Iris pigment epithelial cell (primary cell): ENCODE results near the gene COX18.

Experiments used
- DNase-seq: peaks from one replicate; pipeline ENCODE4 v3.0.0-alpha.2; 2011; ENCODE audit warnings: low read depth

The COX18 gene

DNA sequence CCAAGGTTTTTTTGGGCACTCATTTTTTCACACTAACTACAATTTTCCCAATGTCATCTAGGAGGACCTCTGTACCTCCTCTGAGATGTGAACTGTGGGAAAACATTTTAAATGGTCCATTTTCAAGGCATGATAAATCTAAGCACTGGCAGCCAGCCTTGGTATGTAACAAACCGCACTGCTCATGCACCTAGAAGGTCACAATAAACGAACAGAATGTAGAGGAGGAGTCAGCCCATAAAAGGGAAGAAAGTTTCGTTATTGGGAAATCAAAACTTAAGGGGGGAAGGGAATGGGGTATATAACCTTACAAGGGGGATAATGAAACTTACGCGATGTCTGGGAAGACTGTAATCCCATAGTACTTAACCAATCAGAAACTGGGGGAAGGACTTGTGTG, 16.4 kb downstream of the COX18 start:
- peak; percentile 79 for DNase-seq

DNA sequence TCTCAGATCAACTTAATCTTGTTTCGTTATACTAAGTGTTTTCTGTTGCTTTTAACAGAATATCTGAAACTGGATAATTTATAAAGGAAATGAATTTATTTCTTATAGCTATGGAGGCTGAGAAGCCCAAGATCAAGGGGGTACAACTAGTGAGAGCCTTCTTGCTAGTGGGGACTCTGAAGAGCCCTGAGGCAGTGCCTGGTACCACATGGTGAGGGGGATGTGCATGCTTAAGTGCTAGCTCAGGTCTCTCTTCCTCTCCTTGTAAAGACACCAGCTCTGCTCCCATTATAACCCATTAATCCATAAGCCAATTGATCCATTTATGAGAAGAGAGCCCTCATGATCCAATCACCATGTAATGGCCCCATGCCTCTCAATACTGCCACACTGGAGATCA, 17.9 kb downstream of the COX18 start:
- DNase-seq, result no peak

DNA sequence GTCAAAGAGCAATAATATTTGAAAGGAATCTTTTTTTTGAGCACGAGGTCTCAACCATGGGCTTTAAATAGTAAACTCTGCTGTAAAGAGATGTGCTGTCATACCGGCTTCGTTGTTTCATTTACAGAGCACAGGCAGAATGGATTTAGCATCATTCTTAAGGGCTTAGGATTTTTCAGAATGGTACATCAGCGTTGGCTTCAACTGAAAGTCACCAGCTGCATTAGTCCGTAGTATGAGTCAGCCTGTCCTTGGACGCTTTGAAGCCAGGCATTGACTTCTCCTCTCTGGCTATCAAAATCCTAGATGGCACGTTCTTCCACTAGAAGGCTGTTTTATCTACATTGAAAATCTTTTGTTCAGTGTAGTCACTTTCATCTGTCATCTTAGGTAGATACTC, 23.6 kb downstream of the COX18 start:
- DNase-seq, result peak; percentile 69

DNA sequence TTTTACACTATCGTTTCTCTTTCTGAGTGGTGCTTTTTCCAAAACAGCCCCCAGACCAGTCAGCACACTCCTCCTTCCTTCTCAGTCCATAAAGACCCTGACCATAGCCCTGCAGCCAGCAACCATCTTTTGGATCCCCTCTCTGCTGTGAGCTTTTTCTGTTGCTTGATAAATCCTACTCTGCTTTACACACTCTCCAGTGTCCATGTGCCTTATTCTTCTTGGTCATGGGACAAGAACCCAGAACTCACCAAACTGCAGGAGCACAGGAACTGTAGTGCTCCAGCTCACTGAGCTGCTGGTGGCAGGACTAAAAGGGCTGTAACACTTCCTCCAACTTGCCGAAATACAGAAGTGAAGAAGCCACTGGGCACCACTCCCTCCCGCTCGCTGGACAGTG, 32.5 kb downstream of the COX18 start:
- no peak for DNase-seq

DNA sequence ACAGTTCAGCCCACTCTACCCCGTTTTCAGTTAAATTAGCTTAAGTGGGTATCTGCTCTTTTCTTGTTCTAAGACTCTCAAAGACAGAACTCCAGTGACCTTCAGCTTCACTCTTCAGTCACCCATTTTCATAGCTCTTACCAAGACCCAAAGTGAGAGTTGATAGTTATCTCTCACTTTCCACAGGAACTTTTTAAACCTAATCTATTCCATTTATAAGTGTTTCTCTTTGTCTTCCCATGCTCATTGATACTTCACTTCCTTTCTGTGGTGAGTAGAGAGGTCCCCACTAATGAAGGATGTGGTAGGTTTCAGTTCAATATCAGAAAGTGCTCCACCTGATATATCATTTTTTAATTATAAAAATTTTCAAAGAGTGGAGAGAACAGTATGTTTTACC, 33.4 kb downstream of the COX18 start:
- DNase-seq, result no peak

DNA sequence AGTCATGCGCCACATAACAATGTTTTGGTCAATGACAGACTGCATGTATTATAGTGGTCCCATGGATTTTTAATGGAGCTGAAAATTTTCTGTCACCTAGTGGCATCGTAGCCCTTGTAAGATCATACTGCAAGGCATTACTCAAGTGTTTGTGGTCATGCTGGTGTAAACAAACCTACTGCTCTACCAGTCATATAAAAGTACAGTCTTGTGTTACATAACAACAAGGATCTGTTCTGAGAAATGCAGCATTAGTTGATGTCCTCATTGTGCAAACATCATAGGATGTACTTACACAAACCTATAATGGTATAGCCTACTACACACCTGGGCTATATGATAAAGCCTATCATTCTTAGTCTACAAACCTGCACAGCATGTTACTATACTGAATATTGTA, 34.6 kb downstream of the COX18 start:
- DNase-seq, result peak; percentile 73

DNA sequence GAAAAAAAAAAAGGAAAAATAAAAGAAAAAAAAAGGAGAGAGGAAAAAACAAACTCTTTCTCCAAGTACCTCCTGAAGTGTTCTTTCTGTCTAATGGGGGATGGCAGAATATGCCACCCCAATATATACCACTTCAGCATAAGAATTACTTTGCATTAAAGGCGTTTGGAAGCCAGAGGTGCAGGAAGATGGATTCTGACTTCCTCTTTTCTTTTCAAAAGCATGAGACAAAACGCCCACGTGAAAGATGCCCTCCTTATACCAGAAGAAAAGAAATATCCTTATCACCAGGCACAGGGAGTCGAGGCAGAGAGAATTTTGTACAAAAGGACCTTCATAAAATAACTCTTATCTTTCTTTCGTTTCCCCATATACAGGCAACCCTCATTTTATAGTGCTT, 40.9 kb downstream of the COX18 start:
- no peak for DNase-seq

DNA sequence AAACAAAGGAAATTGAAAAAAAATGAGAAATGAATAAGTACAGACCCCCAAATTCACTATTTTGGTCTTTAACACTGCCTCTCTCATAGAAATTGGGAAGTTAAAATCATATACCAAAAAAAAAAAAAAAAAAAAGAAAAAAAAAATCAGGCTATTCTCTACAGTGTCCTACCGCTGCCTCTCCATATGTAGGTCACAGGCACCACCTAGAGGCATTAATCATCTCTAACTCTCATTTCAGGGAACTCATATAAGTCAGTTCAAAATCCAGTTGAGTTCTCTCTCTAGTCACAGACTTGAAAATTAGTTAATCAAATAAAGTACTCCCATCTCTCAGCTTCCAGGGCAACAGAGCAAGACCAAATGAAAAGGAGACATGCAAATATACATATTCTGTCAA, 47.9 kb downstream of the COX18 start:
- peak; percentile 71 for DNase-seq

DNA sequence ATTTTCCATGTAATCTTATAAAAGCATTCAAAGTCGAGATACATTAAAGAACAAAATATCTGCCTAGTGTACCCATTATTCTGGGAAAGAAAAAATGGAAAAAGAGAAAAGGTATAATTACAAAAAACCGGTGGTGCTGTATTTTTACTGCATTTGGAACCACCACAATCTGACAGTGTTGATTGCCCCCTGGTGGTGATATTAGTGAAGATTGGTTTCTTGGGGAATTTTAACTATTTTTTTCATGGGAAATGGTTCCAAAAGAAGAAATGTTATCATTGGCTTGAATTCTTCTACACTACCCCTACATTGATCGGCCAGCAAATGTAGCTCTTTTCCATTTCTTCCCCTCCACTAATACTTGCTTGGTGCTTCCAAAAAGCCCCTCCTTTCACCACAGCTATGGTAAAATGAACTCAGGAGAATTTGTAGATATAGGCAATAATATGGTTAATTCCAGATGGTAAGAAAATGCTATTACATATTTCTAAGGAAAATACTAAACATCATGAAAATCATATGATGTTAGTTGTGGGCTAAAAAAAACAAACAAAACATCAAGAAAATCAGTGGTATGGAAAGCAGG, 50.0 kb downstream of the COX18 start:
- DNase-seq, result peak; percentile 36

DNA sequence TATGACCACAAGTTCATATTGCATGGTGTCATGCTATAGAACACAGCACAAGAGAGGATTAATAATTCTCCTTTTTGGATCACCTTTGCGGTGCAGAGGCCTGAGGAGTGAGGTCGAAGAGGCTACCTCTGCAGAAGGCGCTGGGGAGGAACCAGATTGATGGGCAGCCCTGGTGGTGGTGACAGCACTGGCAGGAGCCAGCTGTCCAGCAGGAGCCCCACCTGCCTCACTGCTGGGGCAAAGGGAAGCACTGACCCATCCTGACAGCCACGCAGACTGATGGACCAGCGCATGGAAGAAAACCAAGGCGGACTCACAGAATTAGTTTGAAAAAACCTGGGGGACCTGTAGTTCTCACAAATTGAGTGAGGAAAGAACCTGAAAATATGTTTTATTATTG, 50.9 kb downstream of the COX18 start:
- DNase-seq, result no peak

DNA sequence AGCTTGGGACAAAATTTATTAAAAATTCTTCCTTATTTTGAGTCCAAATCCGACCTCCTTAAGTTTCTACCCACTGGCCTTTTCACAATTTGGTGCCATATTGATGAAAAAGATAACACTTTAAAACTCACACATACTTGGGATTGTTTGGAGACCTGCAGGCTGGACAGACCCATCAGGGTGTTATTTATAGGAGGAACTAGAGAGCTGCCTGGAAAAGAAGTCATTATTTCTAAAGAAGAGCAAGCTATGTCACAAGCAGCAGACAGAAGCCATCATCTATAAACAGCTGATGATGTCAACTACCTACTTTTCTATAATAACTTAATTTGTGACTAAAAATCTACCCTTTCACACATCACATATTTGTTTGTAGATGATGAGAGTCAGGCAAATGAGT, 56.2 kb downstream of the COX18 start:
- no peak for DNase-seq

DNA sequence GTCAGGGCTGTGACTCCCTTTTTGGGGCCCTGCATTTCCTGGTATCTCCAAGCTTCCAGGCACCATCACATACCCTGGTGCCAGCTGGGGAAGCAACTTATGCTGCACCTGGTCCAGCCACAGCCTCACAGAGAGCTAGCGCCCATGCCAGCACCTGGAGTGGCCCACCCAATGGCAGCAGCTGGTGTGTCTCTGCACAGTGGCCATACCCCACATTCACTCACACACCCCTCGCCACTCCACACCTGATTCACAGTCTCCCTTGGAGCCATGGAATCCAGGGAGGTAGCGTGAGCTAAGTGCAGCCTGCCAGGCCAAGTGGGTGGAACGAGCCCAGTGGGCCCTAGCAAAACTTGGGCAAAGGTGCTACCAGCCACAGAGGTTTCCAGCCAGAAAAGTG, 56.8 kb downstream of the COX18 start:
- no peak for DNase-seq

DNA sequence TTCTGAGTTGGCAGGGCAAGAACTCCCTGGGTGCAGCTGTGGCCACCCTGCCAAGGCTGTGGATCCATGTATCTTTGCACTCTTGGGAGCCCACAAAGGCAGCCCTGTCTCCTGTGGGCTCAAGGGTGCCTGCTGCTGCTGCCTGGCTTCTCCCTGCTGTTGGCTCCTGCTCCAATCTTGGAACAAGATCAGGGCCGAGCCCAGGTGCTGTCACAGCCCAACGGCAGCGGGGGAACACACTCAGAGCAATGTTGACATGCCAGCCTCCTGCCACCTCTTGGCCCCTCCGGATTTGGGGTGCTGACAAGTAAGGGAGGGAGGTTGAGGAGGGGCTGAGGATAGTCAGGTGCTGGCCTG, 57.9 kb downstream of the COX18 start:
- DNase-seq, result no peak

DNA sequence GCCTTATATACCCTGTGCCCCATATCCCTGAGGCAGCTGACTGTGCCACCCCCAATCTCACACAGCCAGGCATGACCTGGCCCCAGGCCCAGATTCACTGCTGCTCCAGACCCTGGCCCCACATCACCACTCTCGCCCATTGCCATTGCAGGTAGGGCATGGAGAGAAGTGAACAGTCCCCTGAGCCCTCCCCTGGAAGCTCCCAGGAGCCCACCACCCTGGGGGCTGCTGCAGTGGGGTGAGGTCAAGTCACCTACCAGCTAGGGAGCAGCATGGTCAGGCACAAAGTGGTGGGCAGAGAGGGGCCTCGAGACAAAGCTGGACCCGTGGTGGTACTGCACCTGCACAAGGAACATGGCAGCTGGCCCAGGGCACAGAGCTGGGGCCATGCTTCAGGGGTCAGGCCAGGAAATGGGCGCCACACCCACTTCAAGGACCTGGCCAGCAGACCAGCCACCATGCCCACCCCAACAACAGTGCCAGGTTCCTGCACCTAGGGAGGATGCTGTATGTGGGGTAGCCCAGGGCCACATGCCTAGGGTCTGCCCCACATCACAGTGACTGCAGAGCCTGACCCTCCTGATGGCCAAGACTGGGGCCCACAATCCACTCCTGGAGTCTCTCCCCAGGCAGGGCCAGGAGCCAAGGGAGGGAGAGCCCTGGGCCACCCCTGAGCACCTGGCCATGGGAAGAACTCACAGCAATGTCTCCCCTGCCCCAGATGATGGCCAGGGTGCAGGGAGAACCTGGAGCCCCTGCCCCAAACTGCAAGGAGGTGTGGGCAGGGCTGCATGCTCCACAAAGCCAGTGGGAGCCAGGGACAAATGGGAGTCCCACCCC, 58.5 kb downstream of the COX18 start:
- no peak for DNase-seq

DNA sequence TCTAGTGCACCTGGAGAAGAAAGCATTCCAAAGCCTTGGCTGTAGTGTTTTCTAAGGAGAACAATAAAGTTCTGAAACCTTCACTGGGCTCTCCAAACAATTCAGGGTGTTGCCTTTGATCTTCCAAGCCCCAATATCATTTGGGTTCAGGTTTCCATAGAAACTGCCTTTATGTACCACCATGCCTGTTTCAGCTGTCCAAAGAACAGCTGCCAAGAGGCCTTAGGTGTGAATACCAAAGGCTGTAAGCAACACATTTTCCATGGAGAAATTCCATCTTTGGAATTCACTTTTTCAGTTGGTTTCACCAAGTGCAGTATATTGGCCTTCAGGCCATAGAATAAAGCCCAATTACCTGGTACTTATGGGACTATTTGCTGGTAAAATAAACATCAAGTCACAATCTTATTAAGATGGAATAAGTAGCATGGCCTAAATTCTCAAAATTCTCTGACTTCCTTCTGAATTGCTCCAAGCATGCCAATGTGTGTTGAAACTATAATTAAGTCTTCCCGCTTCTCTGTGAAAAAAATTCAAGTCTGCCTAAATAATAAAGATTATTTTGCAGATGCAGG, 61.9 kb downstream of the COX18 start:
- peak; percentile 1 for DNase-seq

DNA sequence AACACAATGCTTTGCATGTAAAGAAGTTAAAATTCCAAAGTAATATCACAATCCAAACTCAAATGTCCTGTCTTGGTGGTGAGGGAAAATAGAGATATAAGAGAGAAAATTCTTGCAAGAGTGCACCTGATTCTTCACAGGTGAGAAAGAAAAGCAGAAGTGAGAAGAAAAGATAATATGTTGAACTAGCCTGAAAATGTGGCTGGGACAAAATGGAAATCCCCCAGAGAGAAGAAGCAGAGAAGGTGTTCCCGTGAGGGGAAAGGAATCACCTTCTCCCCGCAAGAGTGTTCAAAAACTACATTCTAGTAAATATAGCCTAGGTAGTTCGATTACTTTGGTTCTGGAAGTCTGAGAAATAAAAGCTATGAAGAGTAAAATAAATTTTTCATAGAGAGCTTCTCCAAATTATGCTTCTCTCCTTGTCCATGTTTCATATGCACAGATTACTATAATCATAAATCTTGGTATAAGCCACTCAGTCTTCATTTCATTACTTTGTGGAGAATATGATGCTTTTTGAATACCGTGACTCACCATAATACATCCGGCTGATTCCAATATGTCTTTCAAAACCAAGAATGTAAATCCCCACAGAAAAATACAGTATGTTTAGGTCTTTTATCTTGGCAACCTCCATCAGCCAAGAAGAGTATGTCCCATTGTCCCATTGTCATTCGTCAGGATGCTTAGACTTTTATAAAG, 63.1 kb downstream of the COX18 start:
- no peak for DNase-seq

DNA sequence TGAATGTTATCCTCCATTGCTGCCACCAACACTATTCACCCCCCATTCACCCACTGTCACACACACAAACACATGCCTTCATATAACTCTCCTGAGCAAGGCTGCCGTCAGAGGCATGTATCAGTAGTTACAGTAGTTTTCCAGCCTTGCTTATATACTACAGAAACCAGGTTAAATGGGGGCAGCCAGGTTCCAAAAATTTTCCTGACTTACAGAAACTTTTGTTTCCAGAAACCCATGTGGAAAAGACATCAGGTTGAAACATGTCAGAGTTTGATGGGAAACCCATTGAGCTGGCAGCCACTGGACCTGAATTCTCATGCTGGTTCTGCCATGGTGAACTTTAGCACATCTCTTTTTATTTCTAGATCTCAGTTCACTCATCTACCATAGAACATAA, 64.0 kb downstream of the COX18 start:
- no peak for DNase-seq
